Prostate gland (tissue), 2 donors: ENCODE results near the gene C1orf174. TPM values are rescaled to one million over a fixed set of nuclear protein-coding genes. Genes with fewer than 3 reads are reported as not detected.
A peak's percentile ranks its signal among the peaks of the same experiment; 100 is the strongest.

ENCODE experiments used
- DNase-seq: peaks from one replicate; pipeline ENCODE4 v3.0.0-alpha.2; 2019; ENCODE audit warnings: low spot score
- H3K27ac ChIP-seq, 2 donors: fragments of 200-600 bp; sonication (generic); 2 replicates each; pipeline ENCODE4 v1.5.1; 2017 to 2019
- H3K27me3 ChIP-seq: fragments of 200-600 bp; sonication (generic); replicated peaks from 2 replicates; pipeline ENCODE4 v1.5.1; 2019; ENCODE audit not compliant: insufficient read depth
- H3K36me3 ChIP-seq, 2 donors: fragments of 200-600 bp; sonication (generic); 1 replicate in 1 of 2; 2 replicates in 1 of 2; pipeline versions ENCODE4 v1.5.1 to v1.8.1; 2017 to 2019
- H3K4me1 ChIP-seq: fragments of 200-600 bp; sonication (generic); replicated peaks from 2 replicates; pipeline ENCODE4 v1.5.1; 2019
- H3K4me3 ChIP-seq, 2 donors: fragments of 200-600 bp; sonication (generic); 2 replicates each; pipeline ENCODE4 v1.5.1; 2017 to 2019
- H3K9me3 ChIP-seq: fragments of 200-600 bp; sonication (generic); 2 replicates; pipeline ENCODE4 v1.5.1; 2017
- CTCF ChIP-seq, 4 experiments: fragments of 200-600 bp in 2 of 4; fragments of 450-650 bp in 2 of 4; sonication (generic) in 2 of 4; IDR thresholded peaks; 1 replicate in 3 of 4; 2 replicates in 1 of 4; pipeline ENCODE4 v1.5.1; 2016 to 2019; ENCODE audit warnings: antibody characterized with exemption in 4 of 4, mild to moderate bottlenecking in 2 of 4, moderate library complexity in 2 of 4
- POLR2A ChIP-seq: fragments of 450-650 bp; IDR thresholded peaks from one replicate; pipeline ENCODE4 v1.6.1; 2016; ENCODE audit warnings: antibody characterized with exemption, mild to moderate bottlenecking
- POLR2AphosphoS5 ChIP-seq: sonication (generic); formaldehyde crosslinking; IDR thresholded peaks from one replicate; pipeline ENCODE4 v1.6.1; 2017; ENCODE audit warnings: antibody characterized with exemption
- WGBS: methylation state at CpG from one replicate; pipeline ENCODE4 v1.1.5; 2018; 5-methylcytosine and 5-hydroxymethylcytosine counted together
- intact Hi-C: fragments of 100-400 bp; cut with DNase I; formaldehyde crosslinking; loops from one replicate; pipeline ENCODE4 v1.14.2; 2022
- total RNA-seq, 2 donors: library from RNA; depleted of rRNA; stranded (reverse); fragments of >200 nt; gene quantifications; one replicate each; pipeline ENCODE4 v1.1.0, GENCODE V29; 2016

Gene C1orf174
- total RNA-seq, 2 donors from 2014 or later, result 27.1 to 32.7 TPM

GRCh38 chr1:3899754-3900149 lies 320 bp downstream of the C1orf174 start:
- Histone ChIP-seq H3K4me1 (no peaks in the 10 kb centered on the region), H3K36me3 (no peaks in the 10 kb centered on the region), H3K4me3 (peak overlapping the region; percentile 85 to 92), H3K9me3 (no peaks in the 10 kb centered on the region), H3K27me3 (no peaks in the 10 kb centered on the region), H3K27ac (peak overlapping the region; percentile 94 to 95)
- intact Hi-C loops, result loop anchor here (2.0 kb wide), 1 partner anchor 43 kb away; the partner anchor contains the start of genes CEP104 and DFFB
- no peak for DNase-seq
- TF ChIP-seq POLR2AphosphoS5, result no peak
- no peak for TF ChIP-seq CTCF (IDR thresholded peaks at IDR 0.05)
- TF ChIP-seq POLR2A, result no peak
- 2% methylated on average over 26 of the region's 26 CpGs for WGBS

- Histone ChIP-seq H3K27me3 (no peaks in the 10 kb centered on the region), H3K27ac (peak overlapping the region; percentile 94 to 95), H3K4me1 (no peaks in the 10 kb centered on the region), H3K9me3 (no peaks in the 10 kb centered on the region), H3K36me3 (no peaks in the 10 kb centered on the region), H3K4me3 (peak overlapping the region; percentile 85 to 92)
- DNase-seq, result no peak
- 42% methylated on average over 10 of the region's 10 CpGs for WGBS
- intact Hi-C loops, result no loop called here
- TF ChIP-seq POLR2AphosphoS5 (no peak), POLR2A (no peak), CTCF (IDR thresholded peaks at IDR 0.05) (no peak)
Measured at GRCh38 chr1:3898994-3899753, 898 bp downstream of the C1orf174 start.

GRCh38 chr1:3898475-3898735 lies 1.7 kb downstream of the C1orf174 start:
- DNase-seq, result no peak
- TF ChIP-seq POLR2AphosphoS5, result no peak
- no peak for TF ChIP-seq POLR2A
- no peak for TF ChIP-seq CTCF (IDR thresholded peaks at IDR 0.05)
- intact Hi-C loops, result no loop called here

GRCh38 chr1:3896396-3897000 lies 3.6 kb downstream of the C1orf174 start:
- TF ChIP-seq POLR2A, result no peak
- no peak for TF ChIP-seq POLR2AphosphoS5
- no peak for TF ChIP-seq CTCF (IDR thresholded peaks at IDR 0.05)
- Histone ChIP-seq H3K36me3 (no peaks in the 10 kb centered on the region), H3K4me3 (no peak overlapping the region), H3K27me3 (no peaks in the 10 kb centered on the region), H3K27ac (no peak overlapping the region), H3K9me3 (no peaks in the 10 kb centered on the region), H3K4me1 (no peaks in the 10 kb centered on the region)
- intact Hi-C loops, result no loop called here
- no peak for DNase-seq
- WGBS, result 90% methylated on average over 7 of the region's 7 CpGs

More at GRCh38 chr1:3898475-3898735, 1.7 kb downstream of the C1orf174 start:
- H3K4me3 ChIP-seq, result no peak overlapping the region
- H3K27ac ChIP-seq, result no peak overlapping the region
- H3K9me3 ChIP-seq, result no peaks in the 10 kb centered on the region
- no peaks in the 10 kb centered on the region for H3K27me3 ChIP-seq
- no peaks in the 10 kb centered on the region for H3K36me3 ChIP-seq
- no peaks in the 10 kb centered on the region for H3K4me1 ChIP-seq

- DNase-seq, result no peak
- no peaks in the 10 kb centered on the region for H3K36me3 ChIP-seq
- H3K27me3 ChIP-seq, result no peaks in the 10 kb centered on the region
- intact Hi-C loops, result no loop called here
- no peak overlapping the region for H3K4me3 ChIP-seq
- no peak overlapping the region for H3K27ac ChIP-seq
- H3K9me3 ChIP-seq, result no peaks in the 10 kb centered on the region
- no peak for TF ChIP-seq CTCF (IDR thresholded peaks at IDR 0.05)
- no peak for TF ChIP-seq POLR2A
- TF ChIP-seq POLR2AphosphoS5, result no peak
- 91% methylated on average over 4 of the region's 4 CpGs for WGBS
- H3K4me1 ChIP-seq, result no peaks in the 10 kb centered on the region
Measured at GRCh38 chr1:3895951-3896325, 4.1 kb downstream of the C1orf174 start.
